ENCODE data around the gene NRG2.

DNA sequence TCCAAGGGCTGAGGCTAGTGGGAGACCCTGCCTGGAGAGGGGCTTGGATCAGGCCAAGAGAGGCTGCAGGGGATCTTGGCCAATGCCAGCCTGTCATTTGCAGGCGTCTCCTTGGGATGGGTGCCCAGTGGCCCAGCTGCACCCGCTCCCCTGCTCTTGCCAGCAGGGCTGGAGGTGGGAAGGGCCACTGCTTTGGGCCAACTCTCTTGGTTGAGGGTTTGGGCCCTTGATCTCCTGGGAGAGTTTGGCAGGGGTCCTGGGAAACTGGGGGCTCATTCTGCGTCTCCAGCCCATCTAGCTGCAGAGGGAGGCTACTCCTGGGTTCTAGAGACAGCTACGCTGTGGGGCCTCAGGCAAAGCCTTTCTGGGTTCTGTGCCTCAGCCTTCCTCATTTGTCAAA is 237.0 kb downstream of the NRG2 start:
- TF ChIP-seq, protein P1, sequence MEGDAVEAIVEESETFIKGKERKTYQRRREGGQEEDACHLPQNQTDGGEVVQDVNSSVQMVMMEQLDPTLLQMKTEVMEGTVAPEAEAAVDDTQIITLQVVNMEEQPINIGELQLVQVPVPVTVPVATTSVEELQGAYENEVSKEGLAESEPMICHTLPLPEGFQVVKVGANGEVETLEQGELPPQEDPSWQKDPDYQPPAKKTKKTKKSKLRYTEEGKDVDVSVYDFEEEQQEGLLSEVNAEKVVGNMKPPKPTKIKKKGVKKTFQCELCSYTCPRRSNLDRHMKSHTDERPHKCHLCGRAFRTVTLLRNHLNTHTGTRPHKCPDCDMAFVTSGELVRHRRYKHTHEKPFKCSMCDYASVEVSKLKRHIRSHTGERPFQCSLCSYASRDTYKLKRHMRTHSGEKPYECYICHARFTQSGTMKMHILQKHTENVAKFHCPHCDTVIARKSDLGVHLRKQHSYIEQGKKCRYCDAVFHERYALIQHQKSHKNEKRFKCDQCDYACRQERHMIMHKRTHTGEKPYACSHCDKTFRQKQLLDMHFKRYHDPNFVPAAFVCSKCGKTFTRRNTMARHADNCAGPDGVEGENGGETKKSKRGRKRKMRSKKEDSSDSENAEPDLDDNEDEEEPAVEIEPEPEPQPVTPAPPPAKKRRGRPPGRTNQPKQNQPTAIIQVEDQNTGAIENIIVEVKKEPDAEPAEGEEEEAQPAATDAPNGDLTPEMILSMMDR (IDR thresholded peaks at IDR 0.05) = no peak
- no peak for TF ChIP-seq EP300 (IDR thresholded peaks at IDR 0.05)
